ENCODE measurements around the gene GORASP1.

DNA sequence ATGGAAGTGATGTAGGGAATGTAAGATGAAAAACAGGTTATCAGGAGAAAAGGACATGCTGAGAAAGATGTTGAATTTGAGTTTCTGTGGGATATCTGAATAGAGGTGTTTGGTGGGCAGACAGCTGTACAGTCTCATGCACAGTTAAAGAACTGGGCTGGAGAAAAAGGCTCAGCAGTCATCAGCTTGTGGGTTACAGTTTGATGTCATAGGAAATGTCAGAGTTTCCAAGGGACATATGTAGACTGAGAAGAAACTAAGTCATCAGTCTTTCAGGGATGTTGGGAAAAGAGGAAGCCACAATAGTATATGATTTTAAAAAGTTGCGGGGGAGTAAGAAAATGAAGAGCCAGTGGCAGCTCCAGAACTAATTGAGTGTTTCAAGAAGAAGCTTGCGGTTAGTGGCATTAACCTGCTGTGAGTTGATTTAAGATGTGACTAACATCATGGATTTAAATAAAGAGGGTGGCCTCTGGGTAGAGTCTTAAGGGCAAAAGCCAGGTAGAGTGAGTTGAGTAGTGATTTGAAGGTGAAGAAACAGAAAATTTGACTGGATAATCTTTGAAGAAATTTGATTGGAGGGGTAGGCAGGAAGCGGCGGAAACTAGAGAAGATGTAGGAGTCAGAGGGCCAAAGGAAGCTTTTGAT, 24.6 kb downstream of the GORASP1 start:
- TF ChIP-seq POLR2AphosphoS5 (IDR thresholded peaks at IDR 0.05; ENCODE audit: low read depth, low read length): no peak
- no peak for TF ChIP-seq POLR2A (IDR thresholded peaks at IDR 0.05; ENCODE audit: low read depth, low read length)
